GM19324 (cell line): ENCODE results near the gene ZNF518B.

Source experiments
- ATAC-seq: cut with Tn5 transposase; IDR thresholded peaks from one replicate; pipeline ENCODE4 v1.9.1; 2021; ENCODE audit warnings: mild to moderate bottlenecking, moderate library complexity; ENCODE audit not compliant: unreplicated experiment, low FRiP score

ZNF518B gene, protein sequence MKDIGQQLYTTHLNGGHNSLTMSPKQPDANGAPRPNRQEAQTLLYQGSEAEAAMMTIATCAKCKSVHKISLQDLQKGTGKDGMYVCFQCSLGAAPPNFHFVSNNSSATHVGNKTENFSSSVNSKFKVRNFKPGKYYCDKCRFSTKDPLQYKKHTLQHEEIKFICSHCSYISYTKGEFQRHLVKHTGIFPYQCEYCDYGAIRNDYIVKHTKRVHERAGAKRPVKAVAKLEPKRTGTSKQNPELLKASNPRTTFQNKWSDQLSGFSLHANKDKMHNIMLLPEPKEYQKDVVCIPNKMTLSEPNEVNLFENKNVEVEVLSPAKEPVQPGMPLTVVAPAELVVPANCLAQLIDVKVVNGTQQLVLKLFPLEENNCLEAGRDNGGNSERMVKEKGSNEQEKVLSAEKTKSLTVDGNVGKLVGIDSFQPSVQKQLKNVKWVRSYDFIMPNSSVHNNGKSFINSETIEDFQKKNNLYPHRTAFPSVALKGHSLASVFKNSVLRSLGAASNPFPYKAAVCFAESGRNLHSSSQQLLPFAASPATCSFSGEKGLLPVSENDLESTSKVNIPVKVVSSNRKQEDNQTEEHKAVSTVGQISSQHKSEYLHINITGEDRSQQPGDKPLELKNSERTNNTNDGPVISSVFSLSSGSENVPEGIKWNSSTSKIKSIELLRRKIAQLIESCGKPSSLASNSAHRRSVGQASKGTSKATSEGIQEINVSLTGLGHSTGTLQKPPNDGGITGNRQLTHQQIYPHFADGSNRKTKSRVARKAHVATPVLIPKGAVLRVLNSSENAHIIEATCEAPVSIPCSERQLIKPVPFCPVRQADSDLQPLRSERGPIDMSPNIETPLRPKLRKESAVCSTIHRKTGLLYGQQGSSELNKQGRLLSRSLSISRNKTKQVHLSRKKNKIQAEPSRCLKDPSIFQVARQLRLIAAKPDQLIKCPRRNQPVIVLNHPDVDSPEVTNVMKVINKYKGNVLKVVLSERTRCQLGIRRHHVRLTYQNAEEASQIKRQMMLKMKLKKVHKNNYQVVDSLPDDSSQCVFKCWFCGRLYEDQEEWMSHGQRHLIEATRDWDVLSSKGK

DNA sequence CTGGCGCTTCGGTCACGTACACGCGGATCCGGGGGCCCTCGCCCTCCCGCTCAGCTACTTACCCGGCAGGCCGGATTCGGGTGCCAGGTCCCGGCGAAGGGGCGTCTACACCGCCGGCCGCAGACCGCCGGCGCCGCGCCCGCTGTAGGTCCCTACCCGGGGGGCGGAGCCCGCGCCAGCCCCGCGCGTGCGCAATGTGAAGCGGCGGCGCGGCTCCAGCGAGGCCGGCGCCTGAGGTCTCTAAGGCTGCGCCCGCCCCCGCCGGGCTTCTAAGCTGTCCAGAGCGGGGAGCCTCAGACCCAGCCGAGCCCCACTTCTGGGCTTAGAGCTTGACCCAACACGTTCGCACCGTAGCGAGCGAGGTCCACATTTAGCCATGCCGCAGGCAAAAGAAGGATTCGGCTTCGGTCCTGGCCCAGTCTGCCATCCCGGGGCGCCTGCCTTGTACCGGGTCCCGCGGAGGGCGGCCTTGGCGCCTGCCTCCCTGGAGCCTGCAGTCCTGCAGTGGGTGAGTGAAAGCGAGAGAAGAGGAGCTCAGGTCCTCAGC is at the start of gene ZNF518B:
TSS of gene ZNF518B (minus strand) at position 172 of the 547 bp plus-strand sequence. CDS start 11,098 bp downstream, outside the sequence.
- peak; percentile 86 for ATAC-seq

DNA sequence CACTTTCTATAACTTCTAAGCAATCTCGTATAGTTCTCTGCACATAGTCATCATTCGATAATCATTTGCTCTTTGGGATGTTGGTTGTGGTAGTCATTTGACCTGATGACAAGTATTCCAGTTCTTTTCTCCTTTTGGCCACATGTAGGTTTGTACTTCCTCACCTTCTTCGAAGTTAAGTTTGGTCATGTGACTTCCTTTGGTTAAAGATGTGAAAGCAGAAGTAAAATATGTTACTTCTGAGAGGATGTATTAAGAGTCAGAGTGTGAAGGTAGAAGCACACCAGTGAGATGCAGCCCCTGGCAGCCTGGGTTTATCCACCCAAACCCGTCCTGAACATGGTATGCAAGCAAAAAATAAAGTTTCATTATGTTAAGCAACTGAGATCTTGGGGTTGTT is 48.9 kb upstream of the ZNF518B start:
- ATAC-seq: no peak

DNA sequence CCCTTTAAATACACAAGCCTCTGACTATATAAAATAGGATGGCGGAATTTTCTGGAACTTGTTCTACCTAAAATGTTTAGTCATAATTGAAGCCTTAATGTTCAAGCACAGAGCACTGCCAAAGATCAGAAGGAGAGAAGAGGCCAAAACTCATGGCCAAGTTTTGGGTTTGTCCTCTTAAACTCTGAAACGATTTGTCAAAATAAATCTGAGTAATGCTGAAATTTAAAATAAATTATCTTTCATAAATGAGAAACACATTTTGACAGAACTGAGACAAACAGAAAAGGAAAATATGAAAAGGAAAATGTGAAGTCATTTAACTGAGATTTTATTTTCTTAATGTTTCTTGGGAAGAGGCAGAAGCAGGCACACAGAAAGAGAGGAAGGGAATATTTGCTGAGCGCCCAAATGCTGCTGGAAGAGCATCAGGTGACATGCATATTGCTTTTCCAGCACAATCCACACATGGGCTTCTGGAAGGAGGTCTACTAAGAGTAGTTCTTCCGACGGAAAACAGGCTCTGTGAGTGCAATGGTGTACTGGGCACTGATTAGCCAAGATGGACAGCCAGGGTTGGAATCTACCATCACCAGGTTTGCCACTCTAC is 47.4 kb upstream of the ZNF518B start:
- ATAC-seq: no peak

DNA sequence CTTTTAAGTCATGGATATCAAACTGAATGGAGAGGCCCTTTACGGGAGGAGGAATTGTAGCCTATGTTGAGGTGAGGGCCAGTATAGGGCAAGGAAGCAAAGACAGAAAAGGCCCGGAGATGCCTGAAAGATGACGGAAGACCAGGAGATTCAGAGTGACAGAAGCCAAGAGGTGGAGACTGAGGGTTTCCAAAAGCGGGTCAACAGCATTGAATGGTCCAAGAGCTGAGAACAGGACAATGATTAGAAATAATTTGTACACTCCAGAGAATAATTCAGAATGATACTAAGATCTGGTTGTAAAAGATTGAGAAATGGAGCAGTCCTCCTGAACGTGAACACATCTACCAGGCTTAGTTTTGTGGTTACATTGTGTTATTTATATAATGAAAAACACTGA is 45.5 kb upstream of the ZNF518B start:
- ATAC-seq: no peak

DNA sequence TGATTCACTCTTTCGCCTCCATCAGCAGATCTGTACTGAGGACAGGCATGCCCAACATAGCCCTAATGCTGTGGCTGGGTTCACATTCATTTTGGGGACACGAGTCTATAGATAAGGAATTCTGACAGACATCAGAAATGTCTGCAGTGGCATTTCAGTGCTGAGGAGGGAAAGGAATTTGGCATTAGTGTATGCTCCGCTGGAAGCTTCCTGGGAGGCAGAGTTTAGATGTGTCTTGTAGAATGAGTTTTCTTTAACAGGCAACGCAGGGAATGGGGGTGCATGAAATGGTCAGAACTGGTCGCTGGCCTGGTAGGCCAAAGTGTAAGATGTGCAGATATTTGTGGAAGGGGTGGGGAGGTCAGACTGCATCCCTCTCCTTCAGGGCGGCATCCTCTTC is 43.5 kb upstream of the ZNF518B start:
- ATAC-seq: no peak

DNA sequence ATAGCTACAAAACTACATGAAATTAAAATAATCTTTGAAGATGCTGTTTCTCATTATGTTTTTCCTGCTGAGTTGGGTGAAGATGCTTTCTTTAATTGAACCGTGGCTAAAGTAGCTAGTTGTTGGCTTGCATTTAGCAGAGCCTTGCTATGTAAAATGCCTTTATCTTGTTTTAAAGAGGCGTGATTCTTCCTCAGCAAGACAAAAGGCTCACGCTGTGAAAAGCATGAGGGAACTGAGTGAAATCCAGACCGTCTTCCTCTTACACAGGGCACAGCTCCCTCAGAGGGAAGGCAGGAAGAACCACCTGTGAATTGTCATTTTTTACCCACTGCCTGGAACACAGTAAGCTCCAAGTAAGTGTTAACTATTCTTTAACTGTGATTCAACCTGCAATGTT is 39.0 kb upstream of the ZNF518B start:
- no peak for ATAC-seq

DNA sequence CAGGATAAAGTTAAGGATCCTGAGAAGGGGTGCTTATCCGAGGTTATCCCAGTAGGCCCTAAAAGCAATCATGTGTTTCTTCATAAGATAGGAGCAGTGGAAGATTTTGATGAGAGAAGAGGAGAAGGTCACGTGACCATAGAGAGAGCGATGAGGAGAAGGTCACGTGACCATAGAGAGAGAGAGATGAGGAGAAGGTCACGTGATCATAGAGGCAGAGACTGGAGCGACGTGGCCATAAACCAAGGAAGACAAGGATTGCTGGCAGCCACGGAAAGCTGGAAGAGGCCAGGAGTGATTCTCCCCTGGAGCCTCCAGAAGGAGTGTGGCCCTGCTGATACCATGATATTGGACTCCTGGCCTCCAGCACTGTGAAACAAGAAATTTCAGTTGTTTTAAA is 38.4 kb upstream of the ZNF518B start:
- no peak for ATAC-seq

DNA sequence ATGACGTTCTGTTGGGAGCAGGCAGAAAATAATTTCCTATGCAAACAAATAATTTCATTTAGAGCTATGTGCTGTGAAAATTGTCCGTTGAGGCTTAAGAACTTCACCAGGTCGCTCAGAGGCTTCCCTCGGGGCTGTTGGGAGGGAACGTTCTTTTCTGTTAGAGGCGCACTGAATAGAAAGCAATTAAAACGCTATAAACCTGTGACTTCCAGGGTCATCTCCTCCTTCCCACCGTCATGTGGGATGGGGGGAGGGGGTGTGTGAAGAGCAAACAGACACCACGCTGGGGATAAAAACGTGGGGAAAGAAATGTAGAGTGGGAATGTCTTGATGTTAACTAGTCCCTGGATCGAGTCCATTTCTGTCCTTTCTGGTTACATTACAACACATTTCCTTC is 35.2 kb upstream of the ZNF518B start:
- ATAC-seq: no peak

DNA sequence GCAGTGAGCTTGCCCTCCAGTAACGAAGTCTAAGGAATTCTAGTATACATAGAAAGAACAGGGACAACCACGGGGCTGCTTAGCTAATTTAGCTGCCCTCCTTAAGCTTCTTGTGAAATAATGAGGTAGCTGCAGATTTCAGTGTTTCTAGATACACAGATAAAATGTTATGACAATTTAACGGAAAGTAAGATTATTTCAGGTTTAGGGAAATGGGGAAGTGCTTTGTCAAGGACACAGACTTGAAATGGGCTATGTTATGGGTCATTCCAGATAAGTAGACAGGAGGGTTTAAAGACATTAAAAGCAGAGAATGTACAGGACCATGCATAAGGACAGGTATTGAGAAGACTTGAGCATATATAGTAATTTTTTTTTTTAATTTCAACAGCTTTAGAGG is 34.2 kb upstream of the ZNF518B start:
- no peak for ATAC-seq

DNA sequence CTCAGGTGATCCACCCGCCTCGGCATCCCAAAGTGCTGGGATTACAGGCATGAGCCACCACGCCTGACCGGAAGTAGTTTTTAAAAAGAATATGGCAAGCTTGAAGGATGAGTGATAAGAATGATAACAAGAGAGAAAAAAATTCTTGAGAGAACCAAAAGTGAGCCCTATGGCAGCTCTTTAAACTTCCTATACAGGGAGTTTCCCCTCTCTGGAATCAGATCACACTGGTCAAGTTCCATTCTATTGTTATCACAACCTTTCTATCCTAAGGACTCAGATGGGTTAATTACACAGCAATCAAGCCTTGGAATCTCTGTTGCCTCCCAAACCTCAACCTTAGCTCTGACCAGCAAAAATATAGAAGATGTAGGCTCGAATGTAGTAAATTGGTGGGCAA is 33.8 kb upstream of the ZNF518B start:
- ATAC-seq: no peak

DNA sequence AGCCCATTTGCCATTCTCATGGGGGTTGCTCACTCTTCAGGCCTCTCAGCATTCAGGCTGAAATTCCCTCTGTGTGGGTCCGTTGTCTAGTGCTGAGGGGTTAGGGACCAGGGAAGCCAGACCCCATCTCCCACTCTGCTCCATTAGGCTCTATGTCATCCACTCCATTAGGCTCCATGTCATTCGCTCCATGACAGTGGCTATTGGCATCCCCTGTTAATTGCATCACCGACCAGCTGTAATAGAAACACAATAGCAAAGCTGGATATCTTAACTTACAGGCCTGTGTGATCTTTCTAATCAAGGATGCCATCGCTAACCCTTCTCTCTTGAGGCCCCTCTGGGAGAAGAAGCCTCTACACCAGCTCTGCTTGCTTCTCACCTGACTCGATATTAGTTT is 25.7 kb upstream of the ZNF518B start:
- ATAC-seq: no peak

DNA sequence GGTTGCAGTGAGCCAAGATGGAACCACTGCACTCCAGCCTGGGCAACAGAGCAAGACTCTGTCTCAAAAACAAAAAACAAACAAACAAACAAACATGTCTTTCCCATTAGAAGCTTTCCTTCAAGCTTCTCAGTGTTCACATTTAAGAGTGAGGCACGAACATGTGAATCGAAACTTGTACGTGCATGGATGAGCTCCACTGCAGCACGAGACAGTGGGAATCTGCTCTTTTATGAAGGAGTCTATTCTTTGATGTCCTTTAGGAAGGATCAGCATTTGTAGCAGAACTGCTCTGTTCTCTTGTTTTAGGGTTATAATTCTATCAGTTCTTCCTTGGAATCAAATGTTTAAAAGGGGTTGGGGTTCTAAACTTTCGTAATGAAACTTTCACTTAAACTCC is 23.4 kb upstream of the ZNF518B start:
- ATAC-seq: no peak

DNA sequence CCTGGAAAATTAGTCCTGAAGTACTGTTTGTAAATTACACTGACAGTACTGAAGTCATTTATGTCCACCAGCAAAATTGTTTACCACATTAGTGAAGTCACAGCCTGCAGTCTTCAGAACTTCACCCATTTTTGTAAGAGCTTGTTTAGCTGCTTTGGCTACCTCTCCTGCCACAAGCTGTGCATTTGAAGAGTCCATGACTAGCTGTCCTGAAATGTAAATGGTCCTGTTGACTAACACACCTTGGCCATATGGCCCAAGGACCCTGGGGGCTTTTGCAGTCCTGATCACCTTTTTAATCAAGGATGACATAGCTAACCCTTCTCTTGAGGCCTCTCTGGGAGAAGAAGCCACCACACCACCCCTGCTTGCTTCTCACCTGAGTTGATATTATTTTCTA is 21.4 kb upstream of the ZNF518B start:
- ATAC-seq: no peak

DNA sequence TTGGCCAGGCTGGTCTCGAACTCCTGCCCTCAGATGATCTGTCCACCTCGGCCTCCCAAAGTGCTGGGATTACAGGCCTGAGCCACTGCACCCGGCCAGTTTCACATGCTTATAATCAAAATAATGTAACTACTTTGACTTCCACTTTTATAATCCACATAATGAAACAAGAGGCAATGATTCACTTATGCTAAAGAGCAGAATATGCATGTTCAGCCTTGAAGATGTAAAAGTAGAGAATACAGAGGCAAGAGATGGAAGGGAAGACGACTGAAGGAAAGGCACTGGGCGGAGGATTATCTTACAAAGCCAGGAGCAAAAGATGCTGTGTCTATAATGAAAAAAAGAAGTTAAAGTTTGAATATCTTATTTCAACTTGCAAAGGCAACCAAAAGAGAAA is 13.3 kb upstream of the ZNF518B start:
- no peak for ATAC-seq

DNA sequence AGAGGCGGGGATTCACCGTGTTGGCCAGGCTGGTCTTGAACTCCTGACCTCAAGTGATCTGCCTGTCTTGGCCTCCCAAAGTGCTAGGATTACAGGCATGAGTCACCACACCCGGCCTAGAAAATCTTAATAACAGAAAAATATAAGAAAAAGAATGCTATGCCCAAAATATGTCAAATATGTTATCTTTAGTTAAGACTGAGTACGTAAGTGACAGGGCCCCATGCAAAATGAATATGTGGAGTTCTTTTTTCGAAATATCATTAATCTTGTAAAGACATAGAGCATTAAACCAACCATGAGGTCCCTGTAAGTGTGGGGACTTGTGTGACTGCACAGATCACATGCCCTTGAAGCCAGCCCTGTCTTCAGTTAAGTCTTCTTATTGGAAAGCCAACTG is 8.9 kb upstream of the ZNF518B start:
- no peak for ATAC-seq

DNA sequence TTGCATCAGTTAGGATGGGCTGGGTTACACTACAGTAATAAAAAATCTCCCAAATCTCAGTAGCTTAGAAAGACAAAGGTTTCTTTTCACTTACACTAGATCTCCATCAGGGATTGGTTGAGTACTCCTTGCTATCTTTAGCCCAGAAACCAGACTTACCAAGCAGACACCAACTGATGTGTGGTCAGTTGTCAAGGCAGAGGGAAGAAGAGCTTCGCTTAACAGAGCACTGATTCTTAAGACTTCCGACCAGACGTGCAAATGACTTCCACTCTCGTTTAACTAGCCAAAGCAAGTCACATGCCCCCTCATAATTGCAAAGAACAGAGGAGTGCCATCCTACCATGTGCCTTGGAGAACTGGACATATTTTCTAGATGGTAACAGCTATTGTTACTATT is 5.7 kb upstream of the ZNF518B start:
- ATAC-seq: no peak

DNA sequence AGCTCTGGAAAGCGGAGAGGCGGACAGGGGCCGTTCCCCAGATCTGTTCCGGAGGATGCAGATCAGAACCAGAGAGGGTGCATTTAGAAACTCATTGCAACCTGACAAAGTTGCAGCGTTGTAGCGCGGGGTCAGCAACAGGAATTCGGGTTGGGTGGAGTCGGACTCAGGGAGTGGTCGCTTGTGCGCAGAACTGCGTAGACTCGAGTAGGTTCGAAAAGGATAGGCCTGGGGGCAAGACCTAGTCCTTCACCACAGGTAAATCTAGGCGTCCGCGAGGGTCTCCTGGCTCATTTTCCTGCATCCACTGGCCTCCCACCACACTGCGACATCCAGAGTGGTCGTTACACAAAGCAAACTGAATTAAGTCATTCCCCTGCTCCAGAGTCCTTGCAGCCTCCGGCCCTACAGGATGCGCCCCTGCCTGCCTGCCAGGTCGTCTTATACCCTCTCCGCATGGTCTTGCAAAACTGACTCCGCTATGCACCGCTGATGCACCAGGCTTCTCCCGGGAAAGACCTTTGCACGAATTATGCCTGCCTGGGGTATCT is 4.7 kb upstream of the ZNF518B start:
- ATAC-seq: no peak

DNA sequence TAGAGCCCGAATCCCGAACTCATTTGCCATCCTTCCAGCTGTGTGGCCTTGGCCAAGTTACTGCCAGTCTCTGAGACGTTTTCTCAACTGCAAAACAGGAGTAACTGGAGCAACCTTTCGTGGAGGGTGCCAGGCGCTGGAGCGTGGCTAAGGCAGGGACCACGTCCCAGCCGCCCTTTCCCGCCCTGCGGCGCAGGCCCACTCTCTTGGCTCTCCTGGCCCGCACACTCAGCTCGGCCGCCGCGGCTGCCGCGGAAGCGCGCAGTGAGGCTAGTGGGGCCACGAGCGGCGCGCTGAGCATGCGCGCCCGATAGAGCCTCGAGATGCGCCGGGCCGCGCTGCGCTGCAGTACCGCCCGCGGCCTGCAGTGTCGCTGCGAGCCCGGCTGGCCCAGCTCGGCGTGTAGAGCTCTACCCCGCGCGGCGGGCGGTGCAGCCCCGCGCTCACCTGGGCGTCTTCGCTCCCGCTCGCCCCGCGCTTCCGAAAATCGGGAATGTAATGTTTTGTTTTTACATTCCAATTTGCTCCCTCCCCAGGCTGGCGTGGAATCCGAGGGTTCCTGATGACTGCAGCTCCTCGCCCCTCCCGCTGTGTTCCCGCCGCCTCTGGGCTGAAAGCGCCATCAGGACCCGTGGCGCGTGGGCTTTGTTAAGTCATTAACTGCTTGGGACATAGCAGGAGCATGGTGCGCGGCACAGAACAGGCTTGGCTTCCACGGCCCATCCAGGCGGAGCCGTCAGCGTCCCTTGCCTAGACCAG is 4.0 kb upstream of the ZNF518B start:
- peak; percentile 63 for ATAC-seq

DNA sequence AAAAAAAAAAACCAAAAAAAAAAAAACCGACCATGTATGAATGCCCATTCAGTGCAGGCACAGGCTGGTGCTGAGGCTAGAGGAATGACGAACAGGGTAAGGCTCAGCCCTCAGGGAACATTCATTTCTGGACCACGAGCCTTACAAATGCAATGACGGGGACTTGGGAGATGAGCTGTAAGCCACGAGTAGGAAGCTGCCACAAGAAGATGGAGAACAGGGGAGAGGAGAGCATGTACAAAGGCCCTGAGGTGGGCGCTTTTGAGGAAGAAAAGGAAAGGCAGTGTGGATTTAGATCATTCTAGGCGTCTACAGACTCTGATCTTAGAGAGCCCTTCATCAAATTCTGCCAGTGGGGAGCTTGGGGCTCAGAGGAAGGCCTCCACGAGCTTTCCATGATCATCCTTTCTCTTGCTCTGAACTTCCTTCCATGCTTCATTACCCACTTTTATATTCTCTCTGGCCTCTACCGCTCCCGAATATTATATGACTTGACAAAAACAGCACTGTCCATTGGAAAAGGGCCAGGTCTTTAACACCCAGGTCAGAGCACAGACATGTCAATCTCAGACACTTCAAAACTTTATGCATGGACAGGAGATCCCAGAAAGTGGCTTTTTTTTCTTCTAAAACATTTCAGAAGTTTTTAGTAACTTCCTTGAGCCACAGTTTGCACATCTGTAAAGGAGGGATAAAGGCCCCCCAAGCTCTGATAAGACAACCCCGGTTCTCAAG is 3.3 kb upstream of the ZNF518B start:
- no peak for ATAC-seq
